Stimulated activated CD8-positive, alpha-beta memory T cell treated with anti-CD3 and anti-CD28 coated beads, Interleukin-7, amount 100 ng/mL, for 48 hours (primary cell): ENCODE results near the gene BBLN.
A peak's percentile ranks its signal among the peaks of the same experiment; 100 is the strongest.

ENCODE experiments used
- DNase-seq, 2 donors: peaks; one replicate each; pipeline ENCODE4 v3.0.0-alpha.2; 2020; ENCODE audit warnings: low read depth in 1 of 2; ENCODE audit errors: extremely low read depth in 1 of 2

BBLN gene

DNA sequence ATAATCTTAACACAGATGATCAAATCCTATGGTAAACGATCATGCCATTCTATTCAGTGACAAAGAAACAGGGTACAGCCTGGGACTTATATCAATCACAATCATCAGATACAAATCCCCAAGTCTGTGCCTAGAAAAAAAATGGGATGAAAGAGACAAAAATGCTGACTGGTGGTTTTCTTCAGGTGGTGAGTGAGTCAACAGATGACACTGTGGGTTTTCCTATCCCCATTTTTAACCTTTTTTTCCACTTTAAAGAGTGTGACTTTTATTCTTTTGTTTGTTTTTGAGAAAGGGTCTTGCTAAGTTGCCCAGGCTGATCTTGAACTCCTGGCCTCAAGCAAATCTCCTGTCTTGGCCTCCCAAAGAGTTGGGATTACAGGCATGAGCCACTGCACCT is 28.1 kb downstream of the BBLN start:
- DNase-seq, result no peak

- DNase-seq, result no peak
Observed at GRCh38 chr9:128190013-128190412, 29.9 kb downstream of the BBLN start.

DNA sequence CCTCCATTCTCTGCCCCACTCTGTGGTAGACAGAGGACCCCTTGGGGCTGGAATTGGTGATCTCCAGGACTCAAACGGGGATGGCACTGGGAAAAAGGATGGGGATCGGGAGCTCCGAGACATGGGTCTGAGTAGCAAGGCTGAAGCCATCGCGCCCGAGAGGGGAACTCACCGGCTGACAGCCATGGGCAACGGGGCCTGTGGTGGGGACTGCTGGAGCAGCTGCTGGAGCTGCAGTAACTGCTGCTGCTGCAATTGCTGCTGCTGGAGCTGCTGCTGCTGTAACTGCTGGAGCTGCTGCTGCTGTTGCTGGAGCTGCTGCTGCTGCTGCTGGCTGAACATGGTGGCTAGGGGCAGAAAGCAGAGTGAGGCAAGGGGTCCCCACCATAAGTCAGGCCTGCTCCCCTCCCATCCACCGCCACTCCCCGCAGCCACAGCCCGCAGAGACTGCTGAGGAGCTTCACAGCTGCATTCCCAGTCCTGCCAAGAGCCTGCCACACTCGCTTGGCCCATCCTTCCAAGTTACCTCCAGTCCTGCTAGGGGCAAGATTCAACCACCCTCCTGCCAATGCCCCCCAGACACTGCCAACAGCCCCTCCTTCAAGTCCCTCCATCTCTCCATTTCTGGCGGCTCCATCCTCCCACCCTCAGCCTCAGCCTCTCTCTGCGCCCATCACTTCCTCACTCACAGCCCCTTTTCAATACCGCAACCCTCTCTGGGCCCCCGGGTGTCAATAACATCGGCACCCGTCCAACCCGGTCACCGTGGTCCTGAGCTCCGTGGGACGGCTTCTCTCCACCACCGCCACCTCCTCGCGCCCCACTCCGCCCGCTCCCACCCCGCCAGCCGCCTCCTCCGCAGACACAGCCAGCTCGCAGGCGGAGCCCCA is 30.7 kb downstream of the BBLN start:
- DNase-seq, result no peak

GRCh38 chr9:128191406-128192046 is 31.5 kb downstream of the BBLN start, which contains the start of gene CIZ1:
Gene CIZ1 (minus strand): TSS chr9:128191572. CDS start chr9:128190857, 715 bp downstream.
- DNase-seq, result peak; percentile 48 to 63

- peak in 1 of 2 donors; percentile 29 for DNase-seq
Observed at GRCh38 chr9:128192601-128193371, 32.7 kb downstream of the BBLN start.

DNA sequence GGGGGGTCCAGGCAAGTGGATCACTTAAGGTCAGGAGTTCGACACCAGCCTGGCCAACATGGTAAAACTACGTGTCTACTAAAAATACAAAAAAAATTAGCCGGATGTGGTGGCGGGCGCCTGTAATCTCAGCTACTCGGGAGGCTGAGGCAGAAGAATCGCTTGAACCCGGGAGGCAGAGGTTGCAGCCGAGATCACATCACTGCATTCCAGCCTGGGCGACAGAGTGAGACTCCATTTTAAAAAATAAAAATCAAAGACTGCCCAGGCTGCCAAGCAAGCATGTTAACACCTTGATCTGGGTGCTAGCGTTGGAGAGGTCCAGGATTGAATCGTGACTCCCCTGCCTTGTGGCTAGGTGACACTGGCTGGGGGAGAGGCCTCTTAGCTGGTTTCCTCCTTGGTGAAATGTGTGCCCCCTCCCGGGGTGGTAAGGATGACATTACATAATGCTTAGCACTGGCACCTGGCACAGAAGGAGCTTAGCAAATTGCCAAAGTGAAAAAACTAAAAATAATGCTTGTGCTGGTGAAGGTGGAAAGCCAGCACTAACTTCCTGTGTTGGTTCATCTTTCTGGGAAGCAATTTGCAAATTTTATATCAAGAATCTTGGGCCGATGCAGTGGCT is 33.5 kb downstream of the BBLN start:
- no peak for DNase-seq

DNA sequence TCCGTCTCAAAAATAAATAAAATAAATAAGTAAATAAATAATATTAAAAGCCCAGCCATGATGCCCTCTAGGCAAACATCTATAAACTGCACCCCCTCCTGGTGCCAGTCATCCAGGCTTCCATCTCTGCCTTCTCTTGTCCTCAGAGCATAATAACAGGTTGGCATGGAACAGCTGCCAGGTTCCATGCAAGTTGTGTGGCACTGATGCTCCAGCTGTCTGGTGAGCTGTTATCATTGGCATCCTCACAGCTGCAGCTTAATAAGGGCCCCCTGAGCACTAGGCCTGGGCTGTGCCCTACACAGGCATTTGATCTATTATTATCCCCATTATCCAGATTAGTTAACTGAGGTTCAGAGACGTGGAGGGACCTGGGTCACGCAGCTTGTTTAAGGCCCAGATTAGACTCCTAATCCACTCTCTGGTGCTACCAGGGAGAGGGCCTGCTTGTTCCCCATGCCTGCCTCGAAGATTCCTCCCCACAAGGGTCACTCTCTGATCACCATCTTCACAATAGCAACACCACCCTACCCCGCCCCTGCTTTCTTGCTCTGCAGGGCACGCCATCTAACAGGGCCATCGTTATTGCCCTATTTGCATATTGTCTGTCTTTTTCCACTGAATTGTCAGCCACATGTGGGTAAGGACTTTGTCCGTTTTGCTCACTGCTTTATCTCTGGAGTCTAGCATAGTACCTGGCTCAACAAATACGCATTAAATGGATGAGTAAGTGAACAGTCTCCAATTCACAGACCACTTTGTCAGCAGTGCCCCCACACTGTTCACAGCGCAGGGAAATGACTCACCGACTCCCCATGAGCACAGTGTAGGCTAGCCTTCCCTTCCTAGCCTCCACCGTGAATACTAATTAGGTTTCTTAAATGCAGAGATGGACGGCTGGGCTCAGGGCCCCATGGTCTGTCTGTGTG is 41.6 kb downstream of the BBLN start:
- DNase-seq, result no peak

DNA sequence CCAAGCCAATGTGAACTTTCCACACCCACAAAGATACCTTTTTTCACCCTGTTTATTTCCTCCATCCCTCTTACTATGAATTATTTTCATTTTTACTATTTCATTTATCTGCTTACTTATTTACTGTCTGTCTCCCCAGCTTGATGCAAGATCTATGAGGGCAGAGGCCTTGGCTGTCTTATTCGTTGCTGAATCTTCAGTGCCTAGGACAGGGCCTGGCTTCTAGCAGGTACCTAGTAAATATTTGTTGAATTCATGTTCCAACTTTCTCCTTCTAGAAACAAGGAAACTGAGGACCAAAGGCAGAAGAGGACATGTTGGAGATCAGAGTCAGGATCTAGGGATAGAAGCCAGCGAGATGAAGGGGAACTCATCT is 42.6 kb downstream of the BBLN start:
- no peak for DNase-seq

- DNase-seq, result peak; percentile 22 to 33
Observed at GRCh38 chr9:128203024-128203706, 43.1 kb downstream of the BBLN start, which contains the start of gene DNM1. Gene DNM1 (plus strand): TSS chr9:128203379. CDS start chr9:128203471, 92 bp downstream.

- no peak for DNase-seq
Observed at GRCh38 chr9:128203707-128204551, 43.9 kb downstream of the BBLN start.

- no peak for DNase-seq
Observed at GRCh38 chr9:128204858-128205257, 44.8 kb downstream of the BBLN start.

GRCh38 chr9:128205296-128205944 is 45.4 kb downstream of the BBLN start:
- DNase-seq, result no peak

- no peak for DNase-seq
Observed at GRCh38 chr9:128206484-128206883, 46.4 kb downstream of the BBLN start.

DNA sequence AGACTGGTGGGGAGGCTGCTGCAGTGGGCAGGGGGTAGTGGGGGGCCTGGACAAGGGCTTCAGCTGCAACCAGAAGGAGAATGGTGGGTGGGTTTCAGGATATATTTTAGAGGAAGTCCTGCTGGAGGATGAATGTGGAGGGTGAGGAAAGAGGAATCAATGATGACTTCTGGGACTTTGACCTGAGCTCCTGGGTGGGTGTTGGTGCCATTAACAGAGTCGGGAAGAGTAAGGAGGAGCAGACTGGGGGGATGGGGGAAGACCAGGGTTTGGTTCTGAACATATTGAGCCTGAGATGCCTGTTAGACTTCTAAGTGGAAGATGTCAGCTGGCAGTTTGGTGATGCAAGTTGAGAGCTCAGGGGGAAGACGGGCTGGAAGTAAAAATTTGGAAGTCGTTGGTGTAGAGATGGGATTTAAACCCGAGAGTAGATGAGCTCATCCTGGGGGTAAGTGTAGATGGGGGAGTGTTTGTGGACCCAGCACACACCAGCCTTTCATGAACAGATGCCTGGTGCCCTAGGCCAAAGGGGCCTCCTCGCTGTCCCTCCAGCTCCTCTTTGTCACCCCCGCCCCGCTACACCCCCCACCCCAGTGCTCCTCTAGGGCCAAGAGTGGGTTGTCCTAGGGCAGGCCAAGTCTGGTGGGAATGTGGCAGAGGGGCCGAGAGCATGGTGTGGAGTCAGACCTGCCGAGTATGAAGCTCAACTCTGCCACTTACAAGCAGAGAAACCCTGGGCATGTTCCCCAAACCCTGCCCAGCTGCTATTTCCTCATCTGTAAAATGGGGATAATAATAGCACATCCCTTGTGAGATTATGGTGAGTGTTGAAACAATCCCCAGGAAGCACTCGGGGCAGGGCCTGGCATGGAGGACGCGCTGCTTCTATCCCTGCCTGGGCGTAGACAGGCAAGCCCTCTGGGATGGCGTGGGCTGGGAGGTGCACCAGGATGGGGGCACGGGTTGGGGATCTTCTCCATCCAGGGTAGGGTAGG is 47.1 kb downstream of the BBLN start:
- DNase-seq, result no peak

- no peak for DNase-seq
Observed at GRCh38 chr9:128208386-128208785, 48.3 kb downstream of the BBLN start.

- DNase-seq, result no peak
Observed at GRCh38 chr9:128208946-128209669, 49.0 kb downstream of the BBLN start.
